ENCODE results near the gene FOXQ1.

Gene FOXQ1

GRCh38 chr6:1363729-1364572 is 52.1 kb downstream of the FOXQ1 start:
- DNase-seq, result no peak

Data from activated gamma-delta T cell (primary cell).